AG09309 (cell line): ENCODE results near the gene PRKG2.

Experiments
- DNase-seq: peaks from one replicate; pipeline ENCODE4 v3.0.0-alpha.2; 2010; ENCODE audit warnings: low read depth
- H3K4me3 ChIP-seq: 2 replicates; pipeline ENCODE4 v1.5.1; 2011; ENCODE audit warnings: mild to moderate bottlenecking, low read depth, low read length, moderate library complexity; ENCODE audit not compliant: control insufficient read depth
- CTCF ChIP-seq: IDR thresholded peaks from 2 replicates; pipeline ENCODE4 v1.5.1; 2011; ENCODE audit warnings: mild to moderate bottlenecking, low read depth, low read length, inconsistent platforms; ENCODE audit not compliant: insufficient read depth, control insufficient read depth; ENCODE audit errors: missing control alignments

The PRKG2 gene

DNA sequence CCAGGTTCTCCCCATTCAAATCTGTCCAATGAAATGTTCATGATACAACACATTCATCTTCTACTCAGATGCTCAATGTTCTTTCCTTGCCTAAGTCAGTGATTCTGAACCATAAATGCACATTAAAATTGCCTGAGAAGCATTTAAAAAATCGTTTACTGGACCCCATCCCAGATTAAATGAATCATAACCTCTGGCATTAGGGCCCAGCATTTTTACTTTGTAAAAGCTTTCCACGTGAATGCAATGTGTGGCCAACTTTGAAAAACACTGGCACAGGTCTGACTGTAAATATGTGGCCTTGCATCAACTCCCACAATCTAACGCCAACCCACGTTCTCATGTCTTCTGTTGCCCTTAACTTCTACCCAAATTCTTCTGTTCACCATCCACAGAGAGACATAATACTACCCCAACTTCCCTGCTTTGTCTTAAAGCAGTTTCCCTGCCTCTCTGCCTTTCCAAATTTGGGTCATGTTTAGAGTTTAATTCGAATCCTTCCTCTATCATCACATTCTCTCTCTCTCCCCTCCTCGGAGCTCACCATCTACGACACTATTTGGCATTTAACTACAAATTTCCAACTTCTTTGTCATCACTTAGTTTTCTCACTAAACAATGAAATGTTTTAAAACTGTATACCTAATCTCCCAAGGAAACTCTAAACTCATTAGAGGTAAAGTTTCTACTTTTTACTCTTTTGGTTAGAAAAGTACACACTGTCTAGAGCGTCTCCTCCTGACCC lies 78.7 kb downstream of the PRKG2 start:
- H3K4me3 ChIP-seq: no peak overlapping the region
- TF ChIP-seq CTCF: no peak
- peak; percentile 93 for DNase-seq

GRCh38 chr4:81135501-81135900 lies 79.5 kb downstream of the PRKG2 start:
- no peak for DNase-seq
- no peak overlapping the region for H3K4me3 ChIP-seq
- no peak for TF ChIP-seq CTCF

- no peak for TF ChIP-seq CTCF
- no peak for DNase-seq
- no peak overlapping the region for H3K4me3 ChIP-seq
These were observed 83.5 kb downstream of the PRKG2 start for GRCh38 chr4:81131563-81131962.

GRCh38 chr4:81131066-81131465 lies 84.0 kb downstream of the PRKG2 start:
- DNase-seq: no peak
- no peak overlapping the region for H3K4me3 ChIP-seq
- no peak for TF ChIP-seq CTCF

- DNase-seq: no peak
- no peak overlapping the region for H3K4me3 ChIP-seq
- no peak for TF ChIP-seq CTCF
These were observed 84.5 kb downstream of the PRKG2 start for GRCh38 chr4:81130569-81130968.

DNA sequence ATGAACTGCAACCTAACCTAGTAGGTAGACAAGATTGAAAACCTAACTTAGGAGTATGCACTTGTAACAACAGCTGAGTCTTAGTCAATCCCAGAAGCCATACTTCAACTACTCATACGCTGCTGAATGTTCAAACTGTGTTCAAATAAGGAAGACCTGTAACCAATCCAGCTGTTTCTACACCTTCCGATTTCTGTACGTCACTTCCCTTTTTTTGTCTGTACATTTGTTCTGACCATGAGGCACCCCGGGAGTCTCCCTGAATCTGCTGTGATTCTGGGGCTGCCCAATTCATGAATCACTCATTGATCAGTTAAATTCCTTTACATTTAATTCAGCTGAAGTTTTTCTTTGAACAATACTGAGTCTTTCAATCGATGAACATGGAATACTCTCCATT lies 95.0 kb downstream of the PRKG2 start:
- H3K4me3 ChIP-seq: no peak overlapping the region
- no peak for TF ChIP-seq CTCF
- DNase-seq: no peak
